DLD1 (cell line): ENCODE data around the gene SRPK2.
"Not testable (repeated sequence)": the region's sequence is repeated elsewhere in the genome, so short reads cannot be mapped to it uniquely, and the experiment has no call there.

Experiments used
- in situ Hi-C: cut with HindIII; loops from 2 replicates; pipeline ENCODE4 v1.10.0; 2017; ENCODE audit warnings: low sequenced_read_pairs

SRPK2 gene

GRCh38 chr7:105305633-105306032 lies 83.1 kb downstream of the SRPK2 start:
- in situ Hi-C loops, result no loop called here

- in situ Hi-C loops, result no loop called here
Measured at GRCh38 chr7:105304040-105304895, 84.5 kb downstream of the SRPK2 start.

- in situ Hi-C loops, result not testable (repeated sequence)
Measured at GRCh38 chr7:105300587-105300986, 88.1 kb downstream of the SRPK2 start.

- in situ Hi-C loops, result no loop called here
Measured at GRCh38 chr7:105298439-105298894, 90.3 kb downstream of the SRPK2 start.

GRCh38 chr7:105297985-105298384 lies 90.7 kb downstream of the SRPK2 start:
- in situ Hi-C loops, result no loop called here

- in situ Hi-C loops, result no loop called here
Measured at GRCh38 chr7:105297309-105297708, 91.4 kb downstream of the SRPK2 start.

- in situ Hi-C loops, result no loop called here
Measured at GRCh38 chr7:105296491-105296890, 92.2 kb downstream of the SRPK2 start.

GRCh38 chr7:105295596-105296352 lies 92.9 kb downstream of the SRPK2 start:
- in situ Hi-C loops, result no loop called here

GRCh38 chr7:105294482-105294881 lies 94.2 kb downstream of the SRPK2 start:
- in situ Hi-C loops, result not testable (repeated sequence)

- in situ Hi-C loops, result no loop called here
Measured at GRCh38 chr7:105289704-105290103, 99.0 kb downstream of the SRPK2 start.

- in situ Hi-C loops, result no loop called here
Measured at GRCh38 chr7:105286441-105286840, 102.3 kb downstream of the SRPK2 start.

GRCh38 chr7:105285118-105285874 lies 103.4 kb downstream of the SRPK2 start:
- in situ Hi-C loops, result no loop called here

- in situ Hi-C loops, result no loop called here
Measured at GRCh38 chr7:105284014-105284413, 104.7 kb downstream of the SRPK2 start.

- in situ Hi-C loops, result no loop called here
Measured at GRCh38 chr7:105281966-105282365, 106.8 kb downstream of the SRPK2 start.

- in situ Hi-C loops, result no loop called here
Measured at GRCh38 chr7:105279688-105280007, 109.1 kb downstream of the SRPK2 start.

- in situ Hi-C loops, result no loop called here
Measured at GRCh38 chr7:105278973-105279687, 109.6 kb downstream of the SRPK2 start.

- in situ Hi-C loops, result no loop called here
Measured at GRCh38 chr7:105278565-105278964, 110.2 kb downstream of the SRPK2 start.

GRCh38 chr7:105277341-105277740 lies 111.4 kb downstream of the SRPK2 start:
- in situ Hi-C loops, result no loop called here

GRCh38 chr7:105270117-105270516 lies 118.6 kb downstream of the SRPK2 start:
- in situ Hi-C loops, result no loop called here

- in situ Hi-C loops, result no loop called here
Measured at GRCh38 chr7:105269397-105269796, 119.3 kb downstream of the SRPK2 start.
